ENCODE measurements around the gene C1orf185.
A peak's percentile ranks its signal among the peaks of the same experiment; 100 is the strongest.
"Not testable (repeated sequence)": the region's sequence is repeated elsewhere in the genome, so short reads cannot be mapped to it uniquely, and the experiment has no call there.

C1orf185 gene

GRCh38 chr1:51101976-51102375 is at the start of gene C1orf185:
Gene C1orf185 (plus strand): TSS chr1:51102228. CDS start chr1:51102234, 6 bp downstream.
- DNase-seq, result no peak

- no peak for DNase-seq
These were observed 43.2 kb upstream of the C1orf185 start for GRCh38 chr1:51058858-51059257.

- no peak for DNase-seq
These were observed 40.7 kb upstream of the C1orf185 start for GRCh38 chr1:51061231-51061918.

- no peak for DNase-seq
These were observed 38.9 kb upstream of the C1orf185 start for GRCh38 chr1:51063121-51063520.

GRCh38 chr1:51070011-51070410 is 32.0 kb upstream of the C1orf185 start:
- no peak for DNase-seq

GRCh38 chr1:51070640-51071039 is 31.4 kb upstream of the C1orf185 start:
- DNase-seq, result no peak

GRCh38 chr1:51071291-51072042 is 30.6 kb upstream of the C1orf185 start:
- no peak for DNase-seq

GRCh38 chr1:51072043-51072439 is 30.0 kb upstream of the C1orf185 start:
- no peak for DNase-seq

GRCh38 chr1:51072651-51073050 is 29.4 kb upstream of the C1orf185 start:
- no peak for DNase-seq

GRCh38 chr1:51073456-51073855 is 28.6 kb upstream of the C1orf185 start:
- peak; percentile 3 for DNase-seq

GRCh38 chr1:51086496-51087271 is 15.3 kb upstream of the C1orf185 start:
- DNase-seq, result no peak

- no peak for DNase-seq
These were observed 13.6 kb upstream of the C1orf185 start for GRCh38 chr1:51088474-51088873.

- DNase-seq, result no peak
These were observed 8.4 kb upstream of the C1orf185 start for GRCh38 chr1:51093581-51093980.

- DNase-seq, result no peak
These were observed 4.9 kb upstream of the C1orf185 start for GRCh38 chr1:51097171-51097570.

GRCh38 chr1:51100264-51100880 is 1.7 kb upstream of the C1orf185 start:
- DNase-seq, result no peak

GRCh38 chr1:51114137-51114536 is 12.1 kb downstream of the C1orf185 start:
- no peak for DNase-seq

- no peak for DNase-seq
These were observed 13.8 kb downstream of the C1orf185 start for GRCh38 chr1:51115714-51116404.

- no peak for DNase-seq
These were observed 17.3 kb downstream of the C1orf185 start for GRCh38 chr1:51119331-51119730.

GRCh38 chr1:51120629-51121028 is 18.6 kb downstream of the C1orf185 start:
- no peak for DNase-seq

- not testable (repeated sequence) for DNase-seq
These were observed 25.1 kb downstream of the C1orf185 start for GRCh38 chr1:51127152-51127551.

- DNase-seq, result no peak
These were observed 29.2 kb downstream of the C1orf185 start for GRCh38 chr1:51131185-51131584.

GRCh38 chr1:51133045-51133444 is 31.0 kb downstream of the C1orf185 start:
- DNase-seq, result no peak

GRCh38 chr1:51137696-51138095 is 35.7 kb downstream of the C1orf185 start:
- not testable (repeated sequence) for DNase-seq

Measured in NCI-H1105 (cell line).